ENCODE measurements around the gene HTT-AS.

- no peak for TF ChIP-seq CTCF (IDR thresholded peaks at IDR 0.05; ENCODE audit: low read depth, low read length)
- TF ChIP-seq EZH2phosphoT487 (IDR thresholded peaks at IDR 0.05; ENCODE audit: low read depth), result no peak
These were observed 38.0 kb downstream of the HTT-AS start for GRCh38 chr4:3036131-3036952.
